Activated naive CD8-positive, alpha-beta T cell treated with anti-CD3 and anti-CD28 coated beads, Interleukin-2, amount 10 ng/mL, durations not matched to agents 7 days and 5 days (primary cell): ENCODE measurements around the gene RNF8. TPM values are rescaled to one million over a fixed set of nuclear protein-coding genes. Genes with fewer than 3 reads are reported as not detected.
"Not testable (repeated sequence)": the region's sequence is repeated elsewhere in the genome, so short reads cannot be mapped to it uniquely, and the experiment has no call there.

Experiments used
- ATAC-seq: fragments of 150-1000 bp; cut with Tn5 transposase; one replicate; pipeline ENCODE4 v1.10.0; 2021; ENCODE audit warnings: low read depth, moderate library complexity
- POLR2A ChIA-PET: fragments of 350-600 bp; sonication (Branson Sonifier 250); formaldehyde crosslinking; loops from one replicate; lab custom pipeline; 2021; ENCODE audit warnings: antibody characterized with exemption; lab: Charles Lee
- DNase-seq: peaks from one replicate; pipeline ENCODE4 v3.0.0; 2021
- H3K27ac Mint-ChIP-seq: one replicate; pipeline ENCODE4 v1.8.0; 2022; ENCODE audit warnings: mild to moderate bottlenecking, mixed read lengths
- H3K27me3 Mint-ChIP-seq: one replicate; pipeline ENCODE4 v1.8.0; 2022; ENCODE audit warnings: mild to moderate bottlenecking, moderate library complexity, mixed read lengths
- H3K36me3 Mint-ChIP-seq: one replicate; pipeline ENCODE4 v1.8.0; 2021; ENCODE audit warnings: mild to moderate bottlenecking, mixed read lengths
- H3K4me1 Mint-ChIP-seq: one replicate; pipeline ENCODE4 v1.8.0; 2021; ENCODE audit warnings: mixed read lengths
- H3K4me3 Mint-ChIP-seq: one replicate; pipeline ENCODE4 v1.8.0; 2022; ENCODE audit warnings: mild to moderate bottlenecking, moderate library complexity, mixed read lengths
- H3K9me3 Mint-ChIP-seq: one replicate; pipeline ENCODE4 v1.8.0; 2021; ENCODE audit warnings: mixed read lengths
- total RNA-seq, 2 experiments: library from RNA; stranded (reverse); gene quantifications; one replicate each; pipeline ENCODE4 v1.2.3, GENCODE V29; 2021

Gene RNF8
- total RNA-seq, 2 experiments from 2014 or later, result 22.0 to 24.8 TPM

DNA sequence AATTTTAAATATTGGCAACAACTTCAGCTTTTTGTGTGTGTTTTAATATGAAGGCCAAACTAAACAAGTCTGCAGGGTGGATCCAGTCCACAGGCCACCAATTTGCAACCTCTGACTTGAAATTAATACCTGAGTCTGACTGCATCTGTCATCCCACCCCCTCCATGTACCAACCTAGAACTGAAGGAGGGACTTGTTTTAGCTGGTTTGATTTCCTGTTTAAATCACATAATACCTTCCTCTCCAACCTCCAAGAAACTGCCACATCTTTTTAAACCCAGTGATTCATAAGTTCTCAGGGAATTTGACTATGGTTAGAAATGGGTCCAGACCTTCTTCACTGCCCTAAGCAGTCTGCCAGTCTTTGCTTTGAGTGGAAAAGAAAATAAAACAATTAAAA is 21.6 kb downstream of the RNF8 start:
- H3K36me3 Mint-ChIP-seq, result peaks cover 15% of the 10 kb centered on the region
- DNase-seq, result no peak
- no peaks in the 10 kb centered on the region for H3K27me3 Mint-ChIP-seq
- H3K4me3 Mint-ChIP-seq, result no peak overlapping the region
- POLR2A ChIA-PET, result no interaction called here
- no peak overlapping the region for H3K27ac Mint-ChIP-seq
- ATAC-seq, result no peak
- H3K4me1 Mint-ChIP-seq, result no peaks in the 10 kb centered on the region
- no peaks in the 10 kb centered on the region for H3K9me3 Mint-ChIP-seq

- H3K27ac Mint-ChIP-seq, result no peak overlapping the region
- POLR2A ChIA-PET, result no interaction called here
- no peak overlapping the region for H3K4me3 Mint-ChIP-seq
Observed at GRCh38 chr6:37376078-37376743, 22.4 kb downstream of the RNF8 start.

DNA sequence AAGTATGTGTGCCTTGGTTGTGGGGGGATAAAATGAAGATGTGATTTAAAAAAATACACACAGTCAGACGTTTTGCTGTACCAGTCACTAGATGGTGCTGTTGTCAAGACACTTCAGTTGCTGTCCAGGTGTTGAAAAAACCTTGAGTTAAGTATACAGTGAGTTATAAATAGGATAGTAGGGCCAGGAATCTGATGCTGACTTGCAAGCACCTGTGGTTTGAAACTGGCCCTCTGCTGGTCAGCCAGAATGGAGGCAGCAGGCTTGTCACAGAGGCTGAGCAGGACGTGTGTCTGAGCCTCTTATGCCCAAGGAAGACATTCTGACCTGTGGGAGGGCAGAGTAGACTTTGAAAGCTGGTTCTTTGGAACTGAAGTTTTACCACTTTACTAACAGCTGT is 27.8 kb downstream of the RNF8 start:
- Mint-ChIP-seq H3K27me3 (no peaks in the 10 kb centered on the region), H3K27ac (peak overlapping the region; percentile 48), H3K9me3 (no peaks in the 10 kb centered on the region), H3K4me3 (no peak overlapping the region), H3K36me3 (peaks cover 13% of the 10 kb centered on the region), H3K4me1 (peaks cover 3% of the 10 kb centered on the region)
- POLR2A ChIA-PET, result no interaction called here
- DNase-seq (peak; percentile 31), ATAC-seq (peak; percentile 68)

More at GRCh38 chr6:37376078-37376743, 22.4 kb downstream of the RNF8 start:
- H3K36me3 Mint-ChIP-seq, result peaks cover 14% of the 10 kb centered on the region
- no peaks in the 10 kb centered on the region for H3K27me3 Mint-ChIP-seq
- H3K4me1 Mint-ChIP-seq, result no peaks in the 10 kb centered on the region
- no peaks in the 10 kb centered on the region for H3K9me3 Mint-ChIP-seq
- DNase-seq (no peak), ATAC-seq (no peak)

DNA sequence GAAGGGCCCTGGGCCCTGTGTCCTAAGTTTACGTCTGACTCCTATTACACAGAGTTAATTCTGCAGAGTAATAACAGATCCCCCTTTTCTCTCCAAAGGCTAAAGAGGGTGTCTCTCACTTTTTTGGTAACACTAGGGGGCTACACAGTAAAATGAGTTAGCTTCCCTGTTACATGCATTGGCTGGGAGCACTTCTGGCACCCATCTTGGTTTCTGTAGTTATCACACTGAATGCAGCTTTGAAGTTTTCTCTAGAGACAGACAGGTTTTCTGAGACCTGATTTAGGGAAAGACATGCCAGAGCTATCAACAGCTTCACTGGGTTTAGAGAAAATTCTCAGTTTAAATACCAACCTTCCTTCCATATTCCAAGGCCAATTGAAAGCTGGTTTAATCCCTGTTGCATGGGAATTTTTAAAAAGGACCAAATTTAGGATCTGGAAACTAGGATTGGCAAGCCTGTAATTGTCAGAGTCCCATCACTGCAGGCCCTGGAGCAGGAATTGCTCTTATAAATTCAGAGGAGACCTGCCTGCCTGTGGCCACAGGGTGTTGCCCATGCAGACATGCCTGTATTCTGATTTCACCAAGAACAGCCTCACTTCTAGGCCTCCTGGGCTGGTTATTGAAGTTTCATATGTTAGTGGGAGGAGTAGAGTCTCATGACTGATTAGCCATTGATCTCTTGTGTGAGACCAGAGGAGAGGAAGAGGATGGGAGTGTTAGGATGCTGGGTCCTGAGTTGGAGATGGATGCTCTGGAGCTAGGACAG is 29.4 kb downstream of the RNF8 start:
- no peak for DNase-seq
- no peak for ATAC-seq
- Mint-ChIP-seq H3K9me3 (no peaks in the 10 kb centered on the region), H3K4me1 (peaks cover 3% of the 10 kb centered on the region), H3K4me3 (no peak overlapping the region), H3K27me3 (no peaks in the 10 kb centered on the region), H3K36me3 (peaks cover 12% of the 10 kb centered on the region), H3K27ac (no peak overlapping the region)
- POLR2A ChIA-PET, result no interaction called here

GRCh38 chr6:37388578-37388977 is 34.8 kb downstream of the RNF8 start:
- DNase-seq, result no peak
- no peak for ATAC-seq
- no peak overlapping the region for H3K27ac Mint-ChIP-seq

DNA sequence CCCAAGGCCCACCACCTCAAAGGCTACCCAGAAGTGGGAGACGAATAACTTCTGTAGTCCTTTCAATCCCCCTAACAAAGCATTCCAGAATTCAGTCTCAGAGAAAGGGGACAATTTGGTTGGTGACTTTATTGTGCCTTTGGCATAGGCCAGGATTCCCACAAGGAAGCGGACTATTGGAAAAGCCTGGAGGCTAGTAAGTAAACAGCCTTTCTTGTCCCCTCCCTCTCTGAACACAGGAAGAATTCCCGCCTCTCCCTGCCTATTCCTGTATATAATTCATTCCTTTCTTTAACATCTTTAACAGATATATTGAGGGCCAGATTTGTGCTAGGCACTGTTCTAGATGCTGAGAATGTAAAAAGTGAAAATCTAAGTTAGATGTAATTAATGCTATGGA is 36.1 kb downstream of the RNF8 start:
- peaks cover 12% of the 10 kb centered on the region for H3K36me3 Mint-ChIP-seq
- no peak overlapping the region for H3K27ac Mint-ChIP-seq
- peaks cover 4% of the 10 kb centered on the region for H3K4me1 Mint-ChIP-seq
- ATAC-seq, result no peak
- DNase-seq, result no peak
- POLR2A ChIA-PET, result no interaction called here
- no peaks in the 10 kb centered on the region for H3K9me3 Mint-ChIP-seq
- no peaks in the 10 kb centered on the region for H3K27me3 Mint-ChIP-seq
- no peak overlapping the region for H3K4me3 Mint-ChIP-seq

More at GRCh38 chr6:37388578-37388977, 34.8 kb downstream of the RNF8 start:
- Mint-ChIP-seq H3K4me1 (peaks cover 4% of the 10 kb centered on the region), H3K9me3 (no peaks in the 10 kb centered on the region), H3K4me3 (no peak overlapping the region), H3K27me3 (no peaks in the 10 kb centered on the region), H3K36me3 (peaks cover 11% of the 10 kb centered on the region)
- POLR2A ChIA-PET, result no interaction called here

- H3K27me3 Mint-ChIP-seq, result no peaks in the 10 kb centered on the region
- H3K9me3 Mint-ChIP-seq, result no peaks in the 10 kb centered on the region
- POLR2A ChIA-PET, result interaction anchor here (0.6 kb wide), 1 partner anchor 22 kb away, joined by 4 read pairs; no protein-coding TSS in a partner anchor
- DNase-seq (no peak), ATAC-seq (no peak)
- no peak overlapping the region for H3K4me3 Mint-ChIP-seq
- peaks cover 4% of the 10 kb centered on the region for H3K4me1 Mint-ChIP-seq
- H3K36me3 Mint-ChIP-seq, result peaks cover 14% of the 10 kb centered on the region
- no peak overlapping the region for H3K27ac Mint-ChIP-seq
Observed at GRCh38 chr6:37391120-37391519, 37.3 kb downstream of the RNF8 start.

GRCh38 chr6:37392821-37393220 is 39.0 kb downstream of the RNF8 start:
- Mint-ChIP-seq H3K4me1 (peaks cover 4% of the 10 kb centered on the region), H3K4me3 (no peak overlapping the region), H3K9me3 (no peaks in the 10 kb centered on the region), H3K27me3 (no peaks in the 10 kb centered on the region), H3K27ac (no peak overlapping the region), H3K36me3 (peaks cover 13% of the 10 kb centered on the region)
- POLR2A ChIA-PET, result no interaction called here
- no peak for DNase-seq
- no peak for ATAC-seq

DNA sequence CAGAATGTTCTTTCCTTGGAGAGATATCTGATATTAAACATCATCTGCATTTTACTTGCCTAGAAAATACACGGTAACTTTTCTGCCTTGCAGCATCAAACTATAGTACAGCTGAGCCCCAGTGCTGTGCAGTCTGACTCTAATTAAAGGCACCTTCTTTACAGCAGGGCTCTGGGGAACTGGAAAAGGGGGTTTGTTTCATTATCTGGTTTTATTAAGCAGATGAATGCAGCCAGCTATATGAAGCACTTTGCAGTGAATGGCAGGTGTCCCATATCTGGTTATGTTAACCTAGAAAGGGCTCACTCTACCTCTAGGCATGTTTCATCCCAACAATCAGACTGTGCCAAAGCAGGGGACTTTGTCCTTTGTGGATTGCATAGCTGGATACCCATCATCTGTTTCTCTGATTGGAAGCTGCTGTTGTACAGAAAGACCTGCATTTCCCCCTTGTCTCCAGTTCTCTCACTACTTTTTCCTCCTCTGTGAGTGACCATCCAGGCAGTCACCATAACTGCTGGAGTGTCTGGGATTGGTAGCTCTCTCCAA is 39.7 kb downstream of the RNF8 start:
- peaks cover 4% of the 10 kb centered on the region for H3K4me1 Mint-ChIP-seq
- ATAC-seq (no peak), DNase-seq (no peak)
- H3K4me3 Mint-ChIP-seq, result no peak overlapping the region
- H3K27ac Mint-ChIP-seq, result no peak overlapping the region
- peaks cover 3% of the 10 kb centered on the region for H3K27me3 Mint-ChIP-seq
- peaks cover 13% of the 10 kb centered on the region for H3K36me3 Mint-ChIP-seq
- H3K9me3 Mint-ChIP-seq, result no peaks in the 10 kb centered on the region
- POLR2A ChIA-PET, result no interaction called here

- Mint-ChIP-seq H3K4me3 (no peak overlapping the region), H3K27ac (no peak overlapping the region), H3K9me3 (no peaks in the 10 kb centered on the region), H3K4me1 (no peaks in the 10 kb centered on the region), H3K27me3 (peaks cover 5% of the 10 kb centered on the region), H3K36me3 (peaks cover 8% of the 10 kb centered on the region)
- POLR2A ChIA-PET, result no interaction called here
- DNase-seq, result no peak
- ATAC-seq, result no peak
Observed at GRCh38 chr6:37396571-37397180, 42.9 kb downstream of the RNF8 start.

DNA sequence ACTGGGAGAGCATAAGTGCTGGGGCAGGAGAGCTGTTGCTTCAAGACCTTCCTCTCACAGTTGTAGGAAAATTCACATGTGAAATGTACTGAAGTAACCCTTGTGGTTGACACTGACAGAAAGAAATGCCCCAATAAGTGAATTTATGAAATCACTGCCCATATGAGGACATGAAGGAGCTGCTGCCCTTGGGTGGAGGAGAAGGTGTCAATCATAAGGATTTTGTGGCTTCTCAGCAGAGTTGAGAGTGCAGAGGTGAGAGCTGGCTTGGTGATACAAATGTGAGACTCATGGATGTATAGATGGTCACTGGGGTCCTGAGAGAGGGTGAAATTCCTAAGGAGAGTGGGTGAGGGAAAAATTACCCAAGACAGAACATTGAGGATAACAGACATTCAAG is 45.3 kb downstream of the RNF8 start:
- POLR2A ChIA-PET, result no interaction called here
- Mint-ChIP-seq H3K27ac (no peak overlapping the region), H3K27me3 (peaks cover 15% of the 10 kb centered on the region), H3K36me3 (peaks cover 2% of the 10 kb centered on the region), H3K4me1 (no peaks in the 10 kb centered on the region), H3K4me3 (no peak overlapping the region), H3K9me3 (no peaks in the 10 kb centered on the region)
- no peak for ATAC-seq
- DNase-seq, result no peak

DNA sequence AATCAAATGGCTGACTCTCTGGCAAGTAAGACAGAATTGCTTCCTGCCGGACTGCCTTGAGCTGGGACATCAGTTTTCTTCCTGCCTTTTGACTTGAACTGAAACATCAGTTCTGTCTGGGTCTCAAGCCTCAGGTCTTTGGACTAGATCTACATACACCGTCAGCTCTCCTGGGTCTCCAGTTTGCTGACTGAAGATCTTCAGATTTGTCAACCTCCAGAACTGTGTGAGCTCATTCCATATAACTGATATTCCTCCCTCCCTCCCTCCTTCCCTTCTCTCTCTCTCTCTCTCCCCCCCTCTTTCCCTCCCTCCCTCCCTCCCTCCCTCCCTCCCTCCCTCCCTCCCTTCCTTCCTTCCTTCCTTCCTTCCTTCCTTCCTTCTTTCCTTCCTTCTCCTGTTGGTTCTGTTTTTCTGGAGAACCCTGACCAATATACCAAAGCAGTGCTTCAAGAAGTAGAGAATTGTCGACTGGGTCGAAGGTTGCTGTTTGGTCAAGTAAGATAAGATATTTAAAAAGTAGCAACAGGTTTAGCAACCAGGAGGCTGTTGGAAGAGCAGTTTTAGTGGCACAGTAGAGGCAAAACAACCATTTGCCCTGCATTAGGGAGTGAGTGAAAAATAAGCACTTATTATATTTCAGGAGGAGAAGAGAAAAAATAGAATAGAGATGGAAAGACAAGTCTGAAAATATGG is 46.2 kb downstream of the RNF8 start:
- no peak for ATAC-seq
- Mint-ChIP-seq H3K36me3 (peaks cover 2% of the 10 kb centered on the region), H3K9me3 (no peaks in the 10 kb centered on the region), H3K4me3 (no peak overlapping the region), H3K4me1 (no peaks in the 10 kb centered on the region), H3K27ac (no peak overlapping the region), H3K27me3 (peaks cover 20% of the 10 kb centered on the region)
- no peak for DNase-seq
- POLR2A ChIA-PET, result no interaction called here

GRCh38 chr6:37401658-37402057 is 47.9 kb downstream of the RNF8 start:
- H3K27ac Mint-ChIP-seq, H3K4me1 Mint-ChIP-seq, POLR2A ChIA-PET, H3K9me3 Mint-ChIP-seq, ATAC-seq, H3K36me3 Mint-ChIP-seq, DNase-seq, H3K4me3 Mint-ChIP-seq: not testable (repeated sequence)
- H3K27me3 Mint-ChIP-seq, result peaks cover 20% of the 10 kb centered on the region
